HG02885 (cell line): ENCODE data around the gene CYP4F22.
"Not testable (repeated sequence)": the region's sequence is repeated elsewhere in the genome, so short reads cannot be mapped to it uniquely, and the experiment has no call there.

Experiments
- ATAC-seq: cut with Tn5 transposase; IDR thresholded peaks from one replicate; pipeline ENCODE4 v1.9.1; 2021; ENCODE audit warnings: mild to moderate bottlenecking; ENCODE audit not compliant: unreplicated experiment, poor library complexity

The CYP4F22 gene

DNA sequence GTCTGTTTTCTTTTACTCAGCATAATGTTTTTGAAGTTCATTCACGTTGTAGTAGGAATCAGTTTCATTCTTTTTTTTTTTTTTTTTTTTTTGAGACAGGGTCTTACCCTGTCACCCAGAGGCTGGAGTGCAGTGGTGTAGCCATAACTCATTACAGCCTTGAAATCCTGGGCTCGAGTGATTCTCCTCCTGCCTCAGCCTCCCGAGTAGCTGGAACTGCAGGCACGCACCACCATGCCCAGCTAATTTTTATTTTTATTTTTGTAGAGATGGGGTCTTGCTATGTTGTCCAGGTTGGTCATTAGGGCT lies 25.2 kb downstream of the CYP4F22 start:
- not testable (repeated sequence) for ATAC-seq

DNA sequence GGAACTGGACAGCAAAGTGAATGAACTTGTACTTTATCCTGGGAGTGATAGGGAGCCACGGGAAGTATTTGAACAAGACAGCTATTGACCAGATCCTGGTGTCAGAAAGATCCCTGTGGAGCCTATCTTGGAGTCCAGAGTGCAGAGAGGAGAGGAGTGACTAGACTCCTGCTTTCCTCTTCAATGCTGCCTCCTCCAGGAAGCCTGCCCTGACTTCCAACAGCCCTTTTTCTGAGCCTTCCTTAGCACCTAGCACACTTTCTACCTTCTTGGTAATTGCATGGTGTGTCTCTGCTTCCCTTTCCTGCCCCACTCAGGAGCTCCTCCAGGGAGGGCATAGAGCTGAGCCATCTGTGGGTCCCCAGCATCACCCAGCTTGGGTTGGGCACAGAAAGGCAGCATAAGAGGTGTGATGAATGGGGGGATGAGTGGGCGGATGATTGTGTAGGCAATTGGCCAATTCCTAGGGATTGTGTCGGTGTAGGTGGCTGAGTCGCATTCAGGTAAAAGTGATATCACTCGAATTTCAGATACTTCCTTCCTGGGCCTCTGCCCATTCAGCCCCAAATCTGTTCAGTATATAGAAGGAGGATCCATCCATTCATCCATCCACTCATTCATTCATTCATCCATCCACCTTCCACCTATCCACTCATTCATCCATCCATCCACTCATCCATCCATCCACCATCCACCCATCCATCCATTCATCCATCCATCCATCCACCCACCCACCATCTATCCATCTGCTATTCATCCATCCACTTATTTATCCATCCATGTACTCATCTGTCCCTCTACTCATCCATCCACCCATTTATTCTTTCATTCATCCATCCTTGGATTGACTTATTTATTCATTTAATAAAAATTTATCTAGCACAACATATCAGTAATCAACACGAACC lies 26.9 kb downstream of the CYP4F22 start:
- no peak for ATAC-seq

DNA sequence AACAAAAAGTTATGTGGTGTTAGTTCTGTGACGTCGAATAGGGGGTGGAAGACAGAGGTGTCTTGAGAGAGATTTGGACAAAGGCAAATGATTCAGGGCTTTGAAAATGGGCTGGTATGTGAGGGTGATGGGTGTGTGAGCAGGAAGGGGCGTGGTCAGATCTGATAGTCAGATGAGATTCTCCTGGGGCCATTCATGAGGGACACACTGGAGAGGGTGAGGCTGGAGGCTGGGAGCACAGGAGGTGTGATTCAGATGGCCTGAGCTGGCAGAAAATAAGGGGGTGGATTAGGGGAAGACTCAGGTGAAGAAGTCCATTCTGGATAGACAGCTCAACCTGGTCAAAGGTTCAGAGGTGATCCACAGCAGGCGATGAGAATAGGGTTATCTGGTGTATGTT lies 28.0 kb downstream of the CYP4F22 start:
- no peak for ATAC-seq

DNA sequence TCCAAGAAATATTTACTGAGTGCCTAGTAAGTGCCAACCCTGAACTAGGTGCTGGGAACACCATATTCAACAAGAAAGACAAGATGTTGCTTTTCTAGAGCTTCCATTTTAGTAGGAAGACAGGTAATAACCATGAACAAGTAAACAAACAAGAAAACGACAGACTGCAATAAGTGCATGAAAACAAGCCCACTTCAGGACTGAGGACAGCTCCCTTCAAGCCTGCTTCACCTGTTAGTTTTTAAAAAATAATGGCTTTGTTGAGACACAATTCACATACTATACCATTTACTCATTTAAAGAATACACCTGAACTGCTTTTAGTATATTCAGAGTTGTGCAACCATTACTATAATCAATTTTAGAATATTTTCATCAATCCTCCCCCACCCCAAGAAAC lies 30.4 kb downstream of the CYP4F22 start:
- no peak for ATAC-seq

DNA sequence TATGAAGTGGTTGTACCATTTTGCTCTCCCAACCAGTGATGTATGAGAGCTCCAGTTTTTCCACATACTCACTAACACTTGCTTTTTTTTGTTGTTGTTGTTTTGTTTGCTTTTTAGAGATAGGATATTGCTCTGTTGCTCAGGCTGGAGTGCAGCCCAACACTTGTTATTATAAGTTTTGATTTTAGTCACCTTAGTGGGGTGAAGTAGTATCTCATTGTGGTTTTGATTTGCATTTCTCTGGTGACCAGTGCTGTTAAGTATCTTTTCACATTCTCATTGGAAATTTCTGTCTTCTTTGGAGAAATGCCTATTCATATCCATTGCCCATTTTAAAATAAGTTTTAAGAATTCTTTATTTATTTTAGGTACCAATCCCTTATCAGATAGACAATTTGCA lies 31.3 kb downstream of the CYP4F22 start:
- no peak for ATAC-seq

DNA sequence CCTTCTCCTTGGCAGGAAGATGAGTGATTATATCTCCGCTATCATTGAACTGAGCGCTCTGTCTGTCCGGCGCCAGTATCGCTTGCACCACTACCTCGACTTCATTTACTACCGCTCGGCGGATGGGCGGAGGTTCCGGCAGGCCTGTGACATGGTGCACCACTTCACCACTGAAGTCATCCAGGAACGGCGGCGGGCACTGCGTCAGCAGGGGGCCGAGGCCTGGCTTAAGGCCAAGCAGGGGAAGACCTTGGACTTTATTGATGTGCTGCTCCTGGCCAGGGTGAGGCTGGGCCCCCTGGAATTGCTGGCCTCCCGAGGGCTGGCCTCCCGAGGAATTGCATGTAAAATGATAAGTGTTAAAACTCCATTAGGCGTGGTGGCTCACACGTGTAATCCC lies 32.1 kb downstream of the CYP4F22 start:
- ATAC-seq = no peak

DNA sequence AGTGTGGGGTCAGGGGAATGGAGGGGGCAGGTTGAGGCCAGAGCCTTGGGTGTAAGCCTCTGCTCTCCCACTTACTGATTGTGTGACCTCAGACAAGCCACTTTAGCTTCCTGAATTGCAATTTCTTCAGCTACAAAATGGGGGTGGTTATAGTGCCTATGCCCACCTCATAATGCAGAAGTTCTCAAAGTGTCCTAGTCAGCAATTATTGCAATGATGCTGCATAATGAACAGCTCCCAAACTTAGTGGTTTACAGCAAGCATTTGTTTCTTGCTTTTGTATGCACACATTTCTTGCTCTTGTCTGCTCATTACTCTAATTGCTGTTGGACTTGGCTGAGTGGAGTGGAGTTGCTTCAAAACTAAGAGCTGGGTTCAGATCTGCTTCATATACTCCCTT lies 36.0 kb downstream of the CYP4F22 start:
- ATAC-seq = no peak

DNA sequence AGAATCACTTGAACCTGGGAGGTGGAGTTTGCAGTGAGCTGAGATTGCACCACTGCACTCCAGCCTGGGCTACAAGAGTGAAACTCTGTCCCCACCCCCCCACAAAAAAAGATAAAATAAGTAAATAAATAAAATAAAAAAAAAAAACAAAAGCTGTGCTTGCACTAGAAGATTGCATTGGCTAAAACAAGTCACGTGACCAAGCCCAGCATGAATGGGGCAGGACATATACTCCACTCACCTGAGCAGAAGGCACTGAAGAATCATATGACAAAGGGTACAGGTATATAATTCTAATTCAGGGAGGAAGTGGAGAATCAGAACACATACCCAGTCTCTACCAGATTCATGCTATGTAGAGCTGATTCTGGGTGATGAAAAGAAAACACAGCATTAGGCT lies 36.6 kb downstream of the CYP4F22 start:
- no peak for ATAC-seq

DNA sequence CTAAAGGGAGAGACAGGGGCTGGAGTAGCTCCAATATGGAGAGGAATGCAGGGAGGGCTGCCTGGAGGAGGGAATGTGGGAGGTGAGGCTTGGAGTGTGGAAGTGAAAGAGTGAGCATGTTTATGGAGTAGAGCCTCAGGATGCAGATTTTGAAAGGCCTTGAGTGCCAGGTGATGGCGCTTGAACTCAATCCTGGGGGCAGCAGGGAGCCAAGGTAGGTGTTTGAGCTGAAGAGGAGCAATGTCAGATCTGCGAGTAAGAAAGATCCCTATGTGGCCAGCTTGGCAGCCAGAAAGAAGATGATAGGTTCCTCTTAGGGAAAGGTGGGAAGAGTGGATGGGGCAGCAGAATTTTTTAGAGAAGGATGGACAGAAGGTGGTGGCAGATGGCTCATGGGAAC lies 40.3 kb downstream of the CYP4F22 start:
- no peak for ATAC-seq

DNA sequence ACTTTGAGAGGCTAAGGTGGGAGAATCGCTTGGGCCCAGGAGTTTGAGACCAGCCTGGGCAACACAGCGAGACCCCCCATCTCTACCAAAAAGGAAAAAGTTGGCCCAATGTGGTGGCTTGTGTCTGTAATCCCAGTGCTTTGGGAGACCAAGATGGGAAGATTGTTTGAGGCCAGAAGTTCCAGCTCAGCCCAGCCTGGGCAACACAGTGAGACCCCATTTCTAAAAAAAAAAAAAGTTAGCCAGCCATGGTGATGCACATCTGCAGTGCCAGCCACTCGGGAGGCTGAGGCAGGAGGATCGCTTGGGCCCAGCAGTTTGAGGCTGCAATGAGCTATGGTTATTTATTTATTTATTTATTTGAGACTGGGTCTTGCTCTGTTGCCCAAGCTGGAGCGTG lies 41.3 kb downstream of the CYP4F22 start:
- ATAC-seq = no peak

DNA sequence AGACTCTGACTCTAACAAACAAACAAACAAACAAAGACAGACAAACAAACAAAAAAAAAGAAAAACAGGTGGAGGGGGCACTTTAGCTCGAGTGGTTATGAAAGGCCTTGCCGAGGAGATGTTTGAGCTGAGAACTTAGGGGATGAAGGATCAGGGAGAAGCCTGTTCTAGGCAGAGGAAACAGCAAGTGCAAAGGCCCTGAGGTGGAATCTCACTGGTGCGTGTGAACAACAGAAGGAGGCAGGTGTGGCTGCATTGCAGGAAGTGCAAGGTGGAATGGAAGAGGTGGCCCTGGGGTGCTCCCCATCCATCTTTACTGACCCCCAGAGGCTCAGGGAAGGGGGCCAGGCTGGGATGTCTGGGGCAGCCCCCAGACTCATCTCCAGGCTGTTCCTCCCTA lies 41.9 kb downstream of the CYP4F22 start:
- ATAC-seq = no peak

DNA sequence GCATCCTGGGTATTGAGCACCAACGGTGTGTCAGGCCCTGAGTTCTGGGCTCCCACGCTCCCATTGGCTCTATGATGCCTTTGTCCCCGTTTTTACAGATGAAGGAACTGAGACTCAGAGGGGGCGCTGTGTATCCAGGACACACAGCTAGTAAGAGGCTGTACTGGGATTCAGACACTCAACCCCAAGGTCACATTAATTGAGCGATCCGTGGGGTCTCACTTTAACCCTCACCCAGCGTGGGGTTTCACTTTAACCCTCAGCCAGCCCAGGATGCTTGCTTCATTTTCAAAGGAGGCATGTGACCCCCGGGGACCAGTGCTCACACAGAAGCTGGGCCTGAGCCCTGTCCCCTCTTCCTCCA lies 42.6 kb downstream of the CYP4F22 start:
- ATAC-seq = no peak

DNA sequence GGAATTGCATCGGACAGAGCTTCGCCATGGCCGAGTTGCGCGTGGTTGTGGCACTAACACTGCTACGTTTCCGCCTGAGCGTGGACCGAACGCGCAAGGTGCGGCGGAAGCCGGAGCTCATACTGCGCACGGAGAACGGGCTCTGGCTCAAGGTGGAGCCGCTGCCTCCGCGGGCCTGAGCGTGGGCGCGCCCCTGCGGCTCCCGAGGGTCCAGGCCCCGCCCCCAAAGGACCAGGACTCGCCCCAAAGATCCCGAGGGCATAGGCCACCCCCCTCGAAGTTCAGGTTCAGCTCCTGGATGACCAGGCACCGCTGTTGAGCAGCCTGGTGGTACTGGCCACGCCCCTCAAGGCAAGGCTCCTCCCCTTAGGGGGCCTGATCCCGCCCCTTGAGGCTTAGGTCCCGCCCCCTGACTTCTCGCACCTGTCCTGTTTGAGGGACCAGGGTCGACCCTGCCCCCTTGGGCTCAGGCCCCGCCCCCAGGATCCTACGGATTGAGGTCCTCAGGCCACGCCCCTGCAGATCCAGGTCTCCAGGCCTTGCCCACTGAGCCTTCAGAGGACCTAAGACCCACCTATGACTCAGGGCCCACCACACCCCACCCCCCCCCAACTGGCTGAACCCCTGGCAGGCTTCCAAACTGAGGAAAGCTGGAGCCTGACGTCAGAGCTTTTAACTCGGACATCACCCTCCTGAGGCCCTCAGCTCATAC lies 43.1 kb downstream of the CYP4F22 start:
- no peak for ATAC-seq

DNA sequence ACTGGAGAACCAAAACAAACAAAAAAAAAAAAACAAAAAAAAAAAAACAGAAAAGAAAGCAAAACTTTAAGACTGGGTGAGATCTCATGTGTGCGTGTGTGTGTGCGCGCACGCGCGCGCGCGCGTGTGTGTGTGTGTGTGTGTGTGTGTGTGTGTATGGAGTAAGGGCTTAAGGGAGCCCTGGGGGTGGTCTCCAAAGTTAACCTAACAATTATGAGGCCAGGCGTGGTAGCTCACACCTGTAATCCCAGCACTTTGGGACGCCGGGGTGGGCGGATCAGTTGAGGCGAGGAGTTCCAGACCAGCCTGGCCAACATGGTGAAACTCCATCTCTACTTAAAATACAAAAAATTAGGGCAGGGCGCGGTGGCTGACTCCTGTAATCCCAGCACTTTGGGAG lies 46.7 kb downstream of the CYP4F22 start:
- ATAC-seq = no peak

DNA sequence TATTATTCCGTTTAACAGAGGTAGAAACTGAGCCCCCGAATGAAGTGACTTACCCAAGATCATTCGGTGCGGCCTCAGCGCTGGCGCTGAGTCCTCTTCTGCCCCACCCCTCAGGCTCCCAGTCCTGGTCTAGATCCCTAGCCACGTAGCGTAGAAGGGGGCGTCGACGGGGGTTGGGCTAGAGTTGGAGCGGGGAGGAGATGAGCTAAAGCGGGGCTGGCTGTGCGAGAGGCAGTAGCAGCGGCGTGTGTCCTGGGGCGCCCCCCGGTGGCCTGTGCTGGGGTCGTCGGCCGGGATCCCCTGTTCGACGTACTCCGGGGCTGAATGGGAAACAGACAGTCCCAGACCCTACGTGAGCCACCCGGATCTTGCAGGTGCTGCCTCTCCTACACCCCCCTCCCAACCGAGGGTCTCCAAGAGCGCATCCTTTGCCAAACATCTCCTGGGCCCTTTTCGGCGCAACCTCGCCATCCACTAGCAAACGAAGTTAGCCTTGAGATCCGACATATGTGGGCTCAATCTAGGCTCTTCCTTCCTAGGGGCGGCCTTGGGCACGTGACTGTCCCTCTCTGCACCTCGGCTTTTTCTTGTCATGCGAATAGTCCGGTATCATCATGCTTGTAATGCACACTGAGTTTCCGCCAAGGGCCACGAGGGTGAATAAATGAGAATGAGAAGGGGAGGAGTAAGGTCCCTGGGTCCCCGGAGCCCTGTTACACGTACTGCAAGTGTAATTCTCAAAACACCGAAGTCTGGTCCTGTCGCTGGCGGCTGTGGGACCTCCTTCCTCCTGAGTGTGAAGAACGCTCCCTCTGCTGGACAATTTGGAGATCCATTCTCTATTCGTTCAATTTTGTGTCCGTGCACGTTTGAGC lies 47.7 kb downstream of the CYP4F22 start:
- peak; percentile 66 for ATAC-seq

DNA sequence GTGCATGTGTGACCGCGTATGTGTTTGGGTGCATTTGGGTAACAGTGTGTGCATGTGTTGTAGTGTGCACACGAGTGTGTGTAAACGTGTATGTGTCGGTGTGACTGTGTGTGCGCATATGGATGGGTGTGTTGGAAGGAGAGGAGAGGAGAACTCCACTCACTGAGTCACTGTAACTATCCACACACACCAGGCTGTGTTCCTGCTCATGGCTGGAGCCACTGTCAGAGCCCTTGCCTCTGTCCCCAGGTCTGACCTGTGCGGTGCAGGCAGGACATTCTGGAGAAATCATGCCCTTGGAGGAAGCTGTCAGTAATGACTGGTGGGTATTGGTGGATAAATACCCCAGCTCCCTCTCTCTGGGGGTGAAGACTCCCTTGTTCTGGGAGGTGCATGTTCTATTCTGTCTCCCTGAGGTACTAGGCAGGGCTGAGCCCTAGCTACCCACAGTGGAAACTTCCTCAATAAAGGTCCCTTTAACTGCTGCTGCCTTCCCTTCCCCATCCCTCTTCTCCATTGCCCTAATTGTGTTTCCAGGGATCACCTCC lies 48.4 kb downstream of the CYP4F22 start:
- no peak for ATAC-seq

DNA sequence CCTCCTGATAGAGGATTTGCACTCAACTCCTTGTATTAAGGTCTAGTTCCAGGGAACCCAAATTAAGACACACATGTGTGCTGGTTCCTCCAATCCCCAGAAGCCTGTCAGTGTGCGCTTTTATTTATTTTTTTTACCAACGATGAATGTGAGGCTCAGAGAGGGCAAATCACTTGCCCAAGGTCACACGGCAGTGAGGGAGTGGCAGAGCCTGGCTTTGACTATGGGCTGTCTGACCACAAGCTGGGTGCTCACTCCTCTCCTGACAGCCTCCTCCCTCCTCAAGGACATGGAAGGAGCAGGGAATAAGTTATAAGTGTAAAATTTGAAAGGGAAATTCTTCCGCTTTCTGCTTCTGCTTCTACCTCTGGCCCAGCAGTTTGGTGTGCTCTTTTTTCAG lies 48.9 kb downstream of the CYP4F22 start:
- ATAC-seq = no peak

DNA sequence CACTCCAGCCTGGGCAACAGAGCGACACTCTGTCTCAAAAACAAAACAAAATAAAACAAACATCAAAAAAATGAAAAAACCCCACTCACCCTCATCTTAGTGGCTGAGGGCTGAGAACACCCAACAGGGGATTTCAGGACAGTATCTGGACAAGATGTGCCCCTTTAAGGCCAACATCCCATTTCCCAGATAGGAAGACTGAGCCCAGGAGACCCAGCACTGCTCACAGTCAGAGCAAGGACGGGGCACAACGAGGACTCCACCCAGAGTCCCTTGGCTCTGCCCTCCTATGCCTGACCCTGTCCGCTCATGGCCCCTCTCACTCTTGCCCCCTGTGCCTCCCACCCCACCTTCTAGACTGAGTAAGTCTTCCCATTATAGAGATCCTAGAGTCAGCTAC lies 53.8 kb downstream of the CYP4F22 start:
- ATAC-seq = no peak

DNA sequence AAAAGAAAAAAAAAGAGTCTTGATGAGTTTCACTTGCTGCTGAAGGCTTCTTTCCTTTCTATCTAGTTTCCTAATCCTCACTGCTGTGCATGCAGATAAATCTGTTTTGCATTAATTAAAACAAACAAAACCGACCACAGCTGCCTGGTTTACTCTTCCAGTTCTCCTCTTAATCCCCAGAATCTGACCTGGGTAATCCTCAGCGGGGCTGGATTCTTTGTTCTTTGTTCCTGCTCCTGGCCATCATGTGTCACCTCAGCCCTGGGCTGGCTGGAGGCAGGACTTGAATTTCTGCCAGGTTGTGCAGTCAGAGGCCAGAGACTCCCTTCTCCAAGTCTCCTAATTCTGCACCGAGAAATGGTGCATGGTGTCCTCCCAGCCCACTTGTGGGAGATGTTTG lies 54.5 kb downstream of the CYP4F22 start:
- no peak for ATAC-seq

DNA sequence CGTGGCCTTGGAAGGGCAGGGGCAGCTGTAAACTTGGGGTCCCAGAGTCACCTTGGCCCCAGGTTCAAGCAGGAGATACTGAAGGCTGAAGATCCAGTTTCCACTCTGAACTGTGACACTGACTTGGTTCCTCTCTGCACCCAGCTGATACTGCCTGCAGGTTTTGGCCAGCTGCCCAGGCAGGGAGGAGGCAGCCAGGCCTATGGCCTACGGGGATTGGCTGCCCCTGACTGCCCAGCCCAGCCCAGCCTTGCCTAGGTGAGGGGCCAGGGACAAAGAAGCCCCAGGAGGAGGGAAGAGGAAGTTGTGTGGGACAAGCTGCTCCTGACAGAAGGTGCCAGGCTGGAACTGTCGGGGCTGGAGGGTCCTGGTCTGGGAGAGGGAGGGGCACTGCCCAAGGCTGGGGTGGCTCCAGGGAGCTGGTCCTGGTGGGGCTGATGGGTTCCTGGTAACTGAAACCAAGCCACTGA lies 55.0 kb downstream of the CYP4F22 start:
- ATAC-seq = no peak

DNA sequence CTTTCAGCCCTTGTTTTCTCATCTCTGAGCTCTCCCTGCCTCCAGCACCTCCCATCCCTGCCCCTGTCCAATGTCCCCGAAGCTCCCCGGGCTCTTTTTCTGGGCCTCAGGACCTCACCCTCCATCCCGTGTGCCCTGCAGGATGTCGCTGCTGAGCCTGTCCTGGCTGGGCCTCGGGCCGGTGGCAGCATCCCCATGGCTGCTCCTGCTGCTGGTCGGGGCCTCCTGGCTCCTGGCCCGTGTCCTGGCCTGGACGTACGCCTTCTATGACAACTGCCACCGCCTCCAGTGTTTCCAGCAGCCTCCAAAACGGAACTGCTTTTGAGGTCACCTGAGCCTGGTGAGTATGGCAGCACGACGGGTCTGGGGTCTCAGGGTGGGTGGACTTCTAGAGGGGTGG lies 55.6 kb downstream of the CYP4F22 start:
- ATAC-seq = no peak
